Lung (tissue), 12 donors: Measurements from ENCODE around the gene KRT40. TPM values are rescaled to one million over a fixed set of nuclear protein-coding genes. Genes with fewer than 3 reads are reported as not detected.
"Not testable (repeated sequence)": the region's sequence is repeated elsewhere in the genome, so short reads cannot be mapped to it uniquely, and the experiment has no call there.

ENCODE experiments used
- ATAC-seq: fragments of 200-7000 bp; cut with Tn5 transposase; one replicate; pipeline ENCODE4 v1.9.1; 2020; ENCODE audit warnings: moderate number of reproducible peaks; ENCODE audit not compliant: insufficient read depth, low FRiP score
- DNase-seq, 3 donors: peaks; one replicate each; pipeline ENCODE4 v3.0.0-alpha.2; 2013 to 2017
- H3K27ac ChIP-seq, 2 donors: one replicate each; pipeline ENCODE4 v1.5.1; 2013; ENCODE audit warnings: mild to moderate bottlenecking in 2 of 2, moderate library complexity in 2 of 2, control low read depth in 1 of 2, inconsistent platforms in 1 of 2, low read depth in 1 of 2, low read length in 1 of 2
- H3K27me3 ChIP-seq, 3 donors: one replicate each; pipeline ENCODE4 v1.5.1; 2013; ENCODE audit warnings: low read length in 2 of 3; ENCODE audit not compliant: control insufficient read depth in 3 of 3, insufficient read depth in 3 of 3
- H3K36me3 ChIP-seq, 4 donors: one replicate each; pipeline ENCODE4 v1.5.1; 2013; ENCODE audit warnings: low read length in 4 of 4, mild to moderate bottlenecking in 1 of 4, moderate library complexity in 1 of 4; ENCODE audit not compliant: control insufficient read depth in 4 of 4, insufficient read depth in 4 of 4
- H3K4me1 ChIP-seq, 5 donors: one replicate each; pipeline ENCODE4 v1.5.1; 2013; ENCODE audit warnings: low read length in 5 of 5, mild to moderate bottlenecking in 2 of 5, moderate library complexity in 1 of 5; ENCODE audit not compliant: control insufficient read depth in 5 of 5, insufficient read depth in 5 of 5
- H3K4me3 ChIP-seq: one replicate; pipeline ENCODE4 v1.5.1; 2013; ENCODE audit warnings: mild to moderate bottlenecking, control low read depth, moderate library complexity
- H3K9ac ChIP-seq, 2 donors: one replicate each; pipeline ENCODE4 v1.5.1; 2013; ENCODE audit warnings: low read length in 2 of 2, control low read depth in 1 of 2; ENCODE audit not compliant: insufficient read depth in 1 of 2
- H3K9me3 ChIP-seq, 4 donors: one replicate each; pipeline ENCODE4 v1.5.1; 2013; ENCODE audit warnings: low read length in 3 of 4, mild to moderate bottlenecking in 1 of 4, moderate library complexity in 1 of 4; ENCODE audit not compliant: control insufficient read depth in 4 of 4, insufficient read depth in 3 of 4
- WGBS, 2 donors: extraction: QIAGEN DNeasy Blood & Tissue Kit; methylation state at CpG; one replicate each; pipeline ENCODE4 v1.1.7; 2013; 5-methylcytosine and 5-hydroxymethylcytosine counted together
- polyA plus RNA-seq, 2 donors: library from polyadenylated mRNA; stranded (reverse); fragments of 200-250 nt; gene quantifications; one replicate each; pipeline ENCODE4 v1.2.1, GENCODE V29; 2013
- total RNA-seq, 2 donors: library from RNA; depleted of rRNA in 1 of 2; stranded (reverse); fragments of >200 nt in 1 of 2; gene quantifications; one replicate each; pipeline ENCODE4 v1.2.1, GENCODE V29; 2014 to 2021
- TF ChIP-seq, protein P1 (sequence below): IDR thresholded peaks from 2 replicates; pipeline ENCODE4 v1.5.1; 2012; ENCODE audit warnings: mild to moderate bottlenecking; ENCODE audit errors: control extremely low read depth, extremely low read depth
- donor health status: control.
- donor health status: control.
- donor health status: Bipolar disorder and iron deficiency.
- donor health status: healthy.
- donor health status: DM: yes; HTN: yes; CAD: no.

The KRT40 gene
- total and polyA plus RNA-seq, 4 donors = 0.09 to 0.31 TPM; not detected in 2

- Histone ChIP-seq H3K27ac (no peak overlapping the region), H3K9ac (no peak overlapping the region), H3K4me3 (no peak overlapping the region), H3K9me3 (no peaks in the 10 kb centered on the region), H3K27me3 (peaks cover 0 to 2% (median 0%) of the 10 kb centered on the region in 3 donors), H3K4me1 (no peaks in the 10 kb centered on the region), H3K36me3 (no peaks in the 10 kb centered on the region)
- ATAC-seq (no peak), DNase-seq (no peak)
- TF ChIP-seq, protein P1, sequence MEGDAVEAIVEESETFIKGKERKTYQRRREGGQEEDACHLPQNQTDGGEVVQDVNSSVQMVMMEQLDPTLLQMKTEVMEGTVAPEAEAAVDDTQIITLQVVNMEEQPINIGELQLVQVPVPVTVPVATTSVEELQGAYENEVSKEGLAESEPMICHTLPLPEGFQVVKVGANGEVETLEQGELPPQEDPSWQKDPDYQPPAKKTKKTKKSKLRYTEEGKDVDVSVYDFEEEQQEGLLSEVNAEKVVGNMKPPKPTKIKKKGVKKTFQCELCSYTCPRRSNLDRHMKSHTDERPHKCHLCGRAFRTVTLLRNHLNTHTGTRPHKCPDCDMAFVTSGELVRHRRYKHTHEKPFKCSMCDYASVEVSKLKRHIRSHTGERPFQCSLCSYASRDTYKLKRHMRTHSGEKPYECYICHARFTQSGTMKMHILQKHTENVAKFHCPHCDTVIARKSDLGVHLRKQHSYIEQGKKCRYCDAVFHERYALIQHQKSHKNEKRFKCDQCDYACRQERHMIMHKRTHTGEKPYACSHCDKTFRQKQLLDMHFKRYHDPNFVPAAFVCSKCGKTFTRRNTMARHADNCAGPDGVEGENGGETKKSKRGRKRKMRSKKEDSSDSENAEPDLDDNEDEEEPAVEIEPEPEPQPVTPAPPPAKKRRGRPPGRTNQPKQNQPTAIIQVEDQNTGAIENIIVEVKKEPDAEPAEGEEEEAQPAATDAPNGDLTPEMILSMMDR = no peak
- WGBS, 2 donors = 52 to 69% methylated on average over 5 of the region's 5 CpGs
These were observed 18.7 kb upstream of the KRT40 start for GRCh38 chr17:41002814-41003213.

- no peaks in the 10 kb centered on the region for H3K4me1 ChIP-seq
- no peak overlapping the region for H3K27ac ChIP-seq
- H3K36me3 ChIP-seq = no peaks in the 10 kb centered on the region
- H3K9ac ChIP-seq = no peak overlapping the region
- ATAC-seq (no peak), DNase-seq (no peak)
- WGBS, 2 donors = 83 to 88% methylated on average over 4 of the region's 4 CpGs
- peaks cover 0 to 2% (median 0%) of the 10 kb centered on the region in 3 donors for H3K27me3 ChIP-seq
- H3K4me3 ChIP-seq = no peak overlapping the region
- TF ChIP-seq, protein P1 = no peak
- H3K9me3 ChIP-seq = no peaks in the 10 kb centered on the region
These were observed 17.7 kb upstream of the KRT40 start for GRCh38 chr17:41001795-41002194.

DNA sequence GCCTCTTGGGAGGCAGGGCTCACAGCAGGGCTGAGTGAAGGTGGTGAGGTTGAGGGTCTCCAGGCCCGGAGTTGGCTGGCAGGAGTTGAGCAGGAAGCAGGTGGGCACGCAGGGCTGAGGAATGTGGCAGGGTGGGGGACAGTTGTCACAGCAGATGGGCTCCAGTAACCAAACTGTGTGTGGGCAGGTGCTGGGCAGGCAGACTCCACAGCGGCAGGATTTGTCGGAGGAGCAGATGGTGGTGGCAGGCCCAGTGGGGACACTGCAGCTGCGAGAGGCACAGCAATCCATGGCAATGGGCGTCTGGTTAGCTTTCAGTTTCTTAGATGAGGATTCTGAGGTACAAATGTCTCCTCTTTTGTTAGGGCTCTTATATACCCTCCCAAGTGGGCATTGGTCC, 15.4 kb upstream of the KRT40 start, which contains the start of gene KRTAP3-2:
Gene KRTAP3-2 (minus strand): TSS at position 344 of the 400 bp plus-strand sequence. CDS start 53 bp downstream, at position 291.
- not testable (repeated sequence) for ATAC-seq, H3K36me3 ChIP-seq, H3K4me3 ChIP-seq, H3K27me3 ChIP-seq, DNase-seq, H3K4me1 ChIP-seq, H3K9me3 ChIP-seq, H3K27ac ChIP-seq, H3K9ac ChIP-seq
- WGBS, 2 donors = 84 to 89% methylated on average over 6 of the region's 6 CpGs

GRCh38 chr17:40997361-40997760, 13.2 kb upstream of the KRT40 start:
- Histone ChIP-seq H3K36me3 (no peaks in the 10 kb centered on the region), H3K27ac (no peak overlapping the region), H3K4me3 (no peak overlapping the region), H3K9me3 (no peaks in the 10 kb centered on the region), H3K4me1 (no peaks in the 10 kb centered on the region), H3K9ac (no peak overlapping the region), H3K27me3 (peaks cover 0 to 2% (median 2%) of the 10 kb centered on the region in 3 donors)
- DNase-seq (no peak), ATAC-seq (no peak)
- TF ChIP-seq, protein P1 = no peak
- 64 to 85% methylated on average over 2 of the region's 2 CpGs for WGBS, 2 donors
